IMR-90 (cell line): ENCODE measurements around the gene ALCAM. TPM values are rescaled to one million over a fixed set of nuclear protein-coding genes. Genes with fewer than 3 reads are reported as not detected.

Experiments used
- ATAC-seq: fragments of 200-7000 bp; cut with Tn5 transposase; 2 replicates; pipeline ENCODE4 v1.9.1; 2020; ENCODE audit warnings: low read depth, mild to moderate bottlenecking, moderate library complexity
- BruUV-seq: library from RNA; stranded (reverse); fragments of 400-500 nt; replicated peaks from 2 replicates; lab custom pipeline; 2021; lab: Mats Ljungman, UMichigan
- CTCF ChIA-PET: fragments of 300-600 bp; formaldehyde crosslinking; extraction: SDS; loops from one replicate; lab custom pipeline; 2021; ENCODE audit warnings: antibody characterized with exemption; lab: Yijun Ruan, JAX
- POLR2A ChIA-PET: fragments of 300-600 bp; sonication (Branson Sonifier 250); formaldehyde crosslinking; loops from one replicate; lab custom pipeline; 2022; ENCODE audit warnings: antibody characterized with exemption; ENCODE audit not compliant: unreplicated experiment; lab: Charles Lee
- DNase-seq: peaks from one replicate; pipeline ENCODE4 v3.0.0; 2013
- H2AFZ ChIP-seq: replicated peaks from 2 replicates; pipeline ENCODE3; 2013; ENCODE audit warnings: low read length, mild to moderate bottlenecking; ENCODE audit not compliant: poor library complexity
- H2AK5ac ChIP-seq: 2 replicates; pipeline ENCODE4 v1.6.1; 2013; ENCODE audit warnings: low read depth, low read length, inconsistent platforms
- H2AK9ac ChIP-seq: replicated peaks from 2 replicates; pipeline ENCODE3; 2013; ENCODE audit warnings: mild to moderate bottlenecking, low read depth, low read length, moderate library complexity; ENCODE audit not compliant: poor library complexity
- H2BK120ac ChIP-seq: 2 replicates; pipeline ENCODE4 v1.6.1; 2013; ENCODE audit warnings: low read depth, low read length, inconsistent platforms
- H2BK15ac ChIP-seq: 3 replicates; pipeline ENCODE4 v1.6.1; 2013; ENCODE audit warnings: low read depth, low read length, inconsistent platforms
- H2BK20ac ChIP-seq: 2 replicates; pipeline ENCODE4 v1.6.1; 2013; ENCODE audit warnings: low read depth, mild to moderate bottlenecking, inconsistent platforms, low read length, moderate library complexity
- H2BK5ac ChIP-seq: 2 replicates; pipeline ENCODE4 v1.6.1; 2013; ENCODE audit warnings: mild to moderate bottlenecking, low read depth, low read length, inconsistent platforms; ENCODE audit not compliant: poor library complexity, severe bottlenecking
- H3K14ac ChIP-seq: replicated peaks from 2 replicates; pipeline ENCODE4 v1.6.1; 2013; ENCODE audit warnings: low read depth, low read length, inconsistent platforms
- H3K18ac ChIP-seq: 2 replicates; pipeline ENCODE4 v1.6.1; 2013; ENCODE audit warnings: low read depth, low read length, control low read depth
- H3K23ac ChIP-seq: 2 replicates; pipeline ENCODE4 v1.6.1; 2013; ENCODE audit warnings: low read depth, low read length, inconsistent platforms
- H3K27ac ChIP-seq: 2 replicates; pipeline ENCODE4 v1.5.1; 2013; ENCODE audit warnings: mild to moderate bottlenecking, control low read depth, low read length; ENCODE audit not compliant: insufficient read depth
- H3K27me3 ChIP-seq: 2 replicates; pipeline ENCODE4 v1.6.1; 2013; ENCODE audit warnings: low read length; ENCODE audit not compliant: control insufficient read depth, insufficient read depth
- H3K36me3 ChIP-seq: 2 replicates; pipeline ENCODE4 v1.6.1; 2013; ENCODE audit warnings: low read length, mixed read lengths; ENCODE audit not compliant: control insufficient read depth, insufficient read depth
- H3K4ac ChIP-seq: 2 replicates; pipeline ENCODE4 v1.6.1; 2013; ENCODE audit warnings: low read depth, low read length, inconsistent platforms
- H3K4me1 ChIP-seq: 2 replicates; pipeline ENCODE4 v1.6.1; 2013; ENCODE audit warnings: low read length, mixed read lengths; ENCODE audit not compliant: control insufficient read depth, insufficient read depth
- H3K4me2 ChIP-seq: 2 replicates; pipeline ENCODE4 v1.6.1; 2013; ENCODE audit warnings: low read depth, mild to moderate bottlenecking, control low read depth, low read length, moderate library complexity
- H3K4me3 ChIP-seq: 2 replicates; pipeline ENCODE4 v1.5.1; 2013; ENCODE audit warnings: low read depth, mild to moderate bottlenecking, control low read depth, low read length, moderate library complexity; ENCODE audit not compliant: insufficient read depth
- H3K56ac ChIP-seq: 2 replicates; pipeline ENCODE4 v1.6.1; 2013; ENCODE audit warnings: low read length, inconsistent platforms; ENCODE audit not compliant: insufficient read depth; ENCODE audit errors: extremely low read depth
- H3K79me1 ChIP-seq, 2 experiments: 2 replicates each; pipeline ENCODE4 v1.6.1; 2013; ENCODE audit warnings: low read length in 2 of 2, inconsistent platforms in 1 of 2, low read depth in 1 of 2
- H3K9ac ChIP-seq: 2 replicates; pipeline ENCODE4 v1.6.1; 2013; ENCODE audit warnings: low read depth, low read length, control low read depth
- H3K9me1 ChIP-seq: 2 replicates; pipeline ENCODE4 v1.6.1; 2013; ENCODE audit warnings: low read length, inconsistent platforms; ENCODE audit not compliant: insufficient read depth
- H3K9me3 ChIP-seq: 2 replicates; pipeline ENCODE4 v1.6.1; 2013; ENCODE audit warnings: low read length; ENCODE audit not compliant: control insufficient read depth, insufficient read depth
- H4K20me1 ChIP-seq: 2 replicates; pipeline ENCODE4 v1.6.1; 2013; ENCODE audit warnings: low read length, inconsistent platforms; ENCODE audit not compliant: insufficient read depth
- H4K5ac ChIP-seq: 2 replicates; pipeline ENCODE4 v1.6.1; 2013; ENCODE audit warnings: mild to moderate bottlenecking, low read depth, low read length, control low read depth
- H4K8ac ChIP-seq, 2 experiments: 2 replicates each; pipeline ENCODE4 v1.6.1; 2013; ENCODE audit warnings: low read depth in 2 of 2, low read length in 2 of 2, control low read depth in 1 of 2, inconsistent platforms in 1 of 2
- H4K91ac ChIP-seq: 2 replicates; pipeline ENCODE4 v1.6.1; 2013; ENCODE audit warnings: low read depth, low read length, inconsistent platforms; ENCODE audit not compliant: insufficient read depth
- FOS ChIP-seq: fragments of 150-350 bp; IDR thresholded peaks from 2 replicates; pipeline ENCODE4 v1.6.1; 2016; ENCODE audit warnings: low read depth, low read length
- MAFK ChIP-seq: IDR thresholded peaks from 2 replicates; pipeline ENCODE4 v1.6.1; 2012; ENCODE audit warnings: low read depth, low read length, improper control_type of control experiment
- MXI1 ChIP-seq: IDR thresholded peaks from 2 replicates; pipeline ENCODE4 v1.6.1; 2012; ENCODE audit warnings: low read depth, mild to moderate bottlenecking, low read length, moderate library complexity, borderline replicate concordance
- NFE2L2 ChIP-seq: fragments of 150-350 bp; IDR thresholded peaks from 2 replicates; pipeline ENCODE4 v1.6.1; 2016; ENCODE audit warnings: low read depth, mild to moderate bottlenecking, low read length
- RFX5 ChIP-seq: IDR thresholded peaks from 2 replicates; pipeline ENCODE4 v1.8.0; 2012; ENCODE audit warnings: low read depth, mild to moderate bottlenecking, low read length, moderate library complexity
- WGBS, 2 experiments: methylation state at CpG; one replicate each; pipeline versions ENCODE4 v1.1.5 to v1.1.7; 2013; ENCODE audit warnings: missing lambda C conversion rate in 2 of 2; ENCODE audit not compliant: insufficient read length in 1 of 2; ENCODE audit errors: extremely low coverage in 2 of 2; 5-methylcytosine and 5-hydroxymethylcytosine counted together
- dilution Hi-C: fragments of 300-500 bp; cut with HindIII; formaldehyde crosslinking; loops from one replicate; pipeline ENCODE4 v1.14.3; 2018; ENCODE audit warnings: low sequenced_read_pairs; ENCODE audit not compliant: unreplicated experiment
- in situ Hi-C: fragments of 300-500 bp; cut with MboI; formaldehyde crosslinking; loops from 3 replicates; pipeline ENCODE4 v1.14.3; 2019; ENCODE audit warnings: low sequenced_read_pairs, inconsistent platforms, mixed read lengths
- intact Hi-C: fragments of 100-400 bp; cut with micrococcal nuclease; formaldehyde crosslinking; loops from 2 replicates; pipeline ENCODE4 v1.10.0; 2022
- polyA plus RNA-seq, 3 experiments: library from polyadenylated mRNA; depleted of rRNA; stranded (reverse); fragments of >200 nt; gene quantifications; 2 replicates each; pipeline ENCODE4 v1.2.3, GENCODE V29; 2012; ENCODE audit warnings: low replicate concordance in 1 of 3
- total RNA-seq: library from RNA; depleted of rRNA; stranded (reverse); fragments of >200 nt; gene quantifications from 2 replicates; pipeline ENCODE4 v1.2.3, GENCODE V29; 2012

ALCAM gene
- total and polyA plus RNA-seq, 2 of the 4 experiments (the other 2 are of a cell fraction), result 117 to 423 TPM

GRCh38 chr3:105523501-105523900, 156.8 kb downstream of the ALCAM start:
- no peak overlapping the region for H3K14ac ChIP-seq
- peaks cover 2% of the 10 kb centered on the region; the same call in 1 of the 2 replicates for H3K36me3 ChIP-seq
- no peak overlapping the region for H3K4me3 ChIP-seq
- BruUV-seq, result no TSS peak
- DNase-seq (peak; percentile 71), ATAC-seq (peak; percentile 50)
- no peak overlapping the region for H4K8ac ChIP-seq
- H2AFZ ChIP-seq, result no peak overlapping the region
- H3K9ac ChIP-seq, result no peak overlapping the region
- no peak overlapping the region for H2BK20ac ChIP-seq
- intact Hi-C loops, result no loop called here
- H2BK5ac ChIP-seq, result peak overlapping the region; percentile 58
- peaks cover 9% of the 10 kb centered on the region for H3K9me1 ChIP-seq
- peaks cover 3% of the 10 kb centered on the region; the same call in 1 of the 2 replicates for H3K4me1 ChIP-seq
- no peak overlapping the region for H3K4ac ChIP-seq
- POLR2A ChIA-PET, result no interaction called here
- no peak overlapping the region for H2AK5ac ChIP-seq
- no peak overlapping the region for H2BK120ac ChIP-seq
- CTCF ChIA-PET, result no interaction called here
- peak overlapping the region; percentile 25; the same call in 1 of the 2 replicates for H3K27ac ChIP-seq
- H2BK15ac ChIP-seq, result no peak overlapping the region
- no peak overlapping the region for H4K5ac ChIP-seq
- H3K23ac ChIP-seq, result no peak overlapping the region
- H4K91ac ChIP-seq, result no peak overlapping the region
- no peaks in the 10 kb centered on the region for H3K9me3 ChIP-seq
- in situ Hi-C loops, result no loop called here
- H3K27me3 ChIP-seq, result no peaks in the 10 kb centered on the region
- dilution Hi-C loops, result no loop called here
- H4K20me1 ChIP-seq, result no peaks in the 10 kb centered on the region
- peaks cover 21 to 54% of the 10 kb centered on the region in 2 experiments for H3K79me1 ChIP-seq
- no peak overlapping the region for H3K4me2 ChIP-seq
- peak; percentile 97 for TF ChIP-seq NFE2L2
- no peak for TF ChIP-seq RFX5
- TF ChIP-seq MAFK, result peak; percentile 93
- TF ChIP-seq FOS, result peak; percentile 57; the same call in 1 of the 2 replicates
- TF ChIP-seq MXI1, result no peak
- no peak overlapping the region for H3K18ac ChIP-seq
- H3K56ac ChIP-seq, result no peak overlapping the region
- H2AK9ac ChIP-seq, result no peak overlapping the region
- no CpG with 5 or more reads among the region's 1 CpG for WGBS, 2 experiments
